Fibroblast of lung (primary cell): ENCODE results near the gene SRL. TPM values are rescaled to one million over a fixed set of nuclear protein-coding genes. Genes with fewer than 3 reads are reported as not detected.

Experiments
- DNase-seq, 2 donors: peaks; one replicate each; pipeline versions ENCODE4 v3.0.0 to v3.0.0-alpha.2; 2010; ENCODE audit warnings: low read depth in 2 of 2
- H2AFZ ChIP-seq: 2 replicates; pipeline ENCODE4 v1.5.1; 2012; ENCODE audit warnings: low read length, control low read depth, inconsistent platforms
- H3K27ac ChIP-seq: 2 replicates; pipeline ENCODE4 v1.5.1; 2011; ENCODE audit warnings: low read length, control low read depth; ENCODE audit not compliant: insufficient read depth
- H3K27me3 ChIP-seq: 2 replicates; pipeline ENCODE4 v1.5.1; 2011; ENCODE audit warnings: mild to moderate bottlenecking, low read length; ENCODE audit not compliant: control insufficient read depth, insufficient read depth
- H3K36me3 ChIP-seq: 2 replicates; pipeline ENCODE4 v1.5.1; 2011; ENCODE audit warnings: low read length; ENCODE audit not compliant: control insufficient read depth, insufficient read depth
- H3K4me1 ChIP-seq: 2 replicates; pipeline ENCODE4 v1.5.1; 2011; ENCODE audit warnings: low read length; ENCODE audit not compliant: control insufficient read depth, insufficient read depth; ENCODE audit errors: extremely low read depth
- H3K4me2 ChIP-seq: 2 replicates; pipeline ENCODE4 v1.5.1; 2011; ENCODE audit warnings: low read length, control low read depth; ENCODE audit not compliant: insufficient read depth; ENCODE audit errors: extremely low read depth
- H3K4me3 ChIP-seq, 4 experiments: fragments of 200-600 bp in 1 of 4; sonication (generic) in 1 of 4; replicated peaks in 1 of 4; 2 replicates each; pipeline ENCODE4 v1.5.1; 2011 to 2016; ENCODE audit warnings: low read length in 4 of 4, low read depth in 3 of 4, mild to moderate bottlenecking in 3 of 4, control low read depth in 2 of 4, inconsistent platforms in 1 of 4, mixed read lengths in 1 of 4; ENCODE audit not compliant: insufficient read depth in 1 of 4; ENCODE audit errors: control extremely low read depth in 1 of 4
- H3K79me2 ChIP-seq: 2 replicates; pipeline ENCODE4 v1.5.1; 2012; ENCODE audit warnings: mild to moderate bottlenecking, low read length, inconsistent platforms; ENCODE audit not compliant: control insufficient read depth, insufficient read depth
- H3K9ac ChIP-seq: 2 replicates; pipeline ENCODE4 v1.5.1; 2011; ENCODE audit warnings: mild to moderate bottlenecking, low read length, control low read depth; ENCODE audit not compliant: insufficient read depth
- H3K9me3 ChIP-seq: 2 replicates; pipeline ENCODE4 v1.5.1; 2012; ENCODE audit warnings: low read depth, low read length; ENCODE audit not compliant: control insufficient read depth, insufficient read depth
- H4K20me1 ChIP-seq: 2 replicates; pipeline ENCODE4 v1.5.1; 2011; ENCODE audit warnings: low read length; ENCODE audit not compliant: control insufficient read depth, insufficient read depth; ENCODE audit errors: extremely low read depth
- EZH2 ChIP-seq: IDR thresholded peaks from 2 replicates; pipeline ENCODE4 v1.5.1; 2012; ENCODE audit warnings: low read length, control low read depth, mild to moderate bottlenecking; ENCODE audit errors: missing control alignments
- polyA plus RNA-seq, 2 donors: library from polyadenylated mRNA; depleted of rRNA in 1 of 2; stranded (reverse) in 1 of 2; unstranded in 1 of 2; fragments of >200 nt; gene quantifications; 2 replicates each; pipeline ENCODE4 v1.2.1, GENCODE V29; 2011 to 2012; ENCODE audit warnings: missing spikeins in 1 of 2
- total RNA-seq: library from RNA; depleted of rRNA; stranded (reverse); fragments of >200 nt; gene quantifications from 2 replicates; pipeline ENCODE4 v1.2.1, GENCODE V29; 2014
- TF ChIP-seq, protein P1 (sequence below), 2 donors: IDR thresholded peaks in 1 of 2; conservative IDR thresholded peaks in 1 of 2; 1 replicate in 1 of 2; 2 replicates in 1 of 2; pipeline ENCODE4 v1.5.1; 2011 to 2012; ENCODE audit warnings: low read length in 2 of 2, control low read depth in 1 of 2, inconsistent platforms in 1 of 2, low read depth in 1 of 2, mild to moderate bottlenecking in 1 of 2

Gene SRL
- total and polyA plus RNA-seq, 2 donors (not counting 1 experiment from before 2014, with no cell fraction given), result 0.07 to 0.17 TPM

GRCh38 chr16:4225075-4225474, 16.8 kb downstream of the SRL start:
- no peaks in the 10 kb centered on the region for H3K4me1 ChIP-seq
- no peak overlapping the region for H3K27ac ChIP-seq
- H3K4me3 ChIP-seq, result no peak overlapping the region
- no peak overlapping the region for H2AFZ ChIP-seq
- no peaks in the 10 kb centered on the region for H3K9me3 ChIP-seq
- H3K4me2 ChIP-seq, result no peak overlapping the region
- H3K9ac ChIP-seq, result no peak overlapping the region
- no peaks in the 10 kb centered on the region for H3K79me2 ChIP-seq
- H3K36me3 ChIP-seq, result no peaks in the 10 kb centered on the region
- H4K20me1 ChIP-seq, result no peaks in the 10 kb centered on the region
- DNase-seq, result no peak
- no peak for TF ChIP-seq EZH2
- TF ChIP-seq, protein P1, sequence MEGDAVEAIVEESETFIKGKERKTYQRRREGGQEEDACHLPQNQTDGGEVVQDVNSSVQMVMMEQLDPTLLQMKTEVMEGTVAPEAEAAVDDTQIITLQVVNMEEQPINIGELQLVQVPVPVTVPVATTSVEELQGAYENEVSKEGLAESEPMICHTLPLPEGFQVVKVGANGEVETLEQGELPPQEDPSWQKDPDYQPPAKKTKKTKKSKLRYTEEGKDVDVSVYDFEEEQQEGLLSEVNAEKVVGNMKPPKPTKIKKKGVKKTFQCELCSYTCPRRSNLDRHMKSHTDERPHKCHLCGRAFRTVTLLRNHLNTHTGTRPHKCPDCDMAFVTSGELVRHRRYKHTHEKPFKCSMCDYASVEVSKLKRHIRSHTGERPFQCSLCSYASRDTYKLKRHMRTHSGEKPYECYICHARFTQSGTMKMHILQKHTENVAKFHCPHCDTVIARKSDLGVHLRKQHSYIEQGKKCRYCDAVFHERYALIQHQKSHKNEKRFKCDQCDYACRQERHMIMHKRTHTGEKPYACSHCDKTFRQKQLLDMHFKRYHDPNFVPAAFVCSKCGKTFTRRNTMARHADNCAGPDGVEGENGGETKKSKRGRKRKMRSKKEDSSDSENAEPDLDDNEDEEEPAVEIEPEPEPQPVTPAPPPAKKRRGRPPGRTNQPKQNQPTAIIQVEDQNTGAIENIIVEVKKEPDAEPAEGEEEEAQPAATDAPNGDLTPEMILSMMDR (conservative IDR thresholded peaks at IDR 0.05 in 1 of 2, IDR thresholded peaks at IDR 0.05 in 1 of 2; ENCODE audit: low read depth in 1 of 2, low read length in 2 of 2), result no peak
- H3K27me3 ChIP-seq, result peaks cover 2% of the 10 kb centered on the region

DNA sequence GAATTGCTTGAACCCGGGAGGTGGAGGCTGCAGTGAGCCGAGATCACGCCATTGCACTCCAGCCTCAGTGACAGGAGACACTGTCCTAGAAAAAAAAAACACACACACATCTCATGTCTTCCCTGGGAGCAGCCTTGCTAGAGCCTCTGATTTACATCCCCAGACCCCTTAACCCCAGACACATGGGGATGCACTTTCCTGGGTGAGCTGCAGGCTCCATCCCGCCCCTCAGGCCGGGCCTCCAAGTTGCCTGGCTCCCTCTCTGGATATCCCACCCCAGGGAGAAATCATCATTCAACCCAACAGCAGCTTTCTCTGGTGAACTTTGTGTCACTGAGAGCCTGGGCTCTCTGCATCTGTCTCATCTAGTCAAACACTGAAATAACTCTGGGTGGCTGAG, 21.5 kb downstream of the SRL start:
- Histone ChIP-seq H3K4me1 (peaks cover 8% of the 10 kb centered on the region), H3K4me3 (no peak overlapping the region), H3K4me2 (no peak overlapping the region), H3K27me3 (no peaks in the 10 kb centered on the region), H3K36me3 (no peaks in the 10 kb centered on the region), H3K9ac (no peak overlapping the region), H4K20me1 (no peaks in the 10 kb centered on the region), H3K27ac (no peak overlapping the region), H2AFZ (no peak overlapping the region), H3K9me3 (no peaks in the 10 kb centered on the region), H3K79me2 (no peaks in the 10 kb centered on the region)
- TF ChIP-seq, protein P1 (conservative IDR thresholded peaks at IDR 0.05 in 1 of 2, IDR thresholded peaks at IDR 0.05 in 1 of 2; ENCODE audit: low read depth in 1 of 2, low read length in 2 of 2), result no peak
- TF ChIP-seq EZH2, result no peak
- DNase-seq, result no peak

DNA sequence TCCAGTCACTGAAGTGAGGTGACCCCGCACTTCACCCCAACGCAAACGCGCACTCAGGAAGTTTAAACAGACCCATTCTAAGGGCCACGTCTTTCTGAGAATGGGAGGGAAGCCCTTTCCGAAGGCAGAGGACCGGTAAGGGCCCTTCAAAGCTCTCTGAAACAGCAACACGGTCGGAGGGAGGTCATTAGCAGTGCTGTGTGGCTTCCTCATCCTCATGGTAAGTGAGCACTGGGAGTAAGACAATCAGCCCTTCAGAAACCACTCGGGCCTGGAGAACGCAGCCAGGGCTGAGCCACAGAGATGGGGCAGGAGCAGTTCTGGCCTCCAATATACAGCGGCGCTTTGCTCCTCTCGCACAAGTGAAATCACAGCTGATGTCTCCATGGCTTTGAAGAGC, 23.7 kb downstream of the SRL start:
- H3K4me3 ChIP-seq, result no peak overlapping the region
- H3K36me3 ChIP-seq, result no peaks in the 10 kb centered on the region
- H4K20me1 ChIP-seq, result no peaks in the 10 kb centered on the region
- no peaks in the 10 kb centered on the region for H3K9me3 ChIP-seq
- no peaks in the 10 kb centered on the region for H3K79me2 ChIP-seq
- peak overlapping the region; percentile 67 for H2AFZ ChIP-seq
- H3K9ac ChIP-seq, result no peak overlapping the region
- H3K27me3 ChIP-seq, result no peaks in the 10 kb centered on the region
- no peak for DNase-seq
- no peak overlapping the region for H3K4me2 ChIP-seq
- TF ChIP-seq, protein P1 (conservative IDR thresholded peaks at IDR 0.05 in 1 of 2, IDR thresholded peaks at IDR 0.05 in 1 of 2; ENCODE audit: low read depth in 1 of 2, low read length in 2 of 2), result no peak
- no peak for TF ChIP-seq EZH2
- no peak overlapping the region for H3K27ac ChIP-seq
- H3K4me1 ChIP-seq, result peaks cover 23% of the 10 kb centered on the region
